BJ (cell line): Measurements from ENCODE around the gene NUP54. TPM values are rescaled to one million over a fixed set of nuclear protein-coding genes. Genes with fewer than 3 reads are reported as not detected.

Experiments used
- CTCF ChIA-PET: fragments of 350-600 bp; formaldehyde crosslinking; extraction: SDS; loops from one replicate; lab custom pipeline; 2021; ENCODE audit warnings: antibody characterized with exemption, inconsistent platforms; lab: Yijun Ruan, JAX
- POLR2A ChIA-PET: fragments of 300-600 bp; sonication (Branson Sonifier 250); formaldehyde crosslinking; extraction: SDS; loops from one replicate; lab custom pipeline; 2021; ENCODE audit warnings: antibody characterized with exemption; lab: Charles Lee
- DNase-seq: peaks from one replicate; pipeline ENCODE4 v3.0.0-alpha.2; 2011; ENCODE audit warnings: low read depth
- H3K27me3 ChIP-seq: 2 replicates; pipeline ENCODE4 v1.6.0; 2011; ENCODE audit warnings: low read length; ENCODE audit not compliant: control insufficient read depth, insufficient read depth
- H3K36me3 ChIP-seq: 2 replicates; pipeline ENCODE4 v1.5.1; 2011; ENCODE audit warnings: low read length; ENCODE audit not compliant: control insufficient read depth, insufficient read depth
- H3K4me3 ChIP-seq: 2 replicates; pipeline ENCODE4 v1.5.1; 2011; ENCODE audit warnings: low read depth, mild to moderate bottlenecking, control low read depth, low read length
- CTCF ChIP-seq: IDR thresholded peaks from 2 replicates; pipeline ENCODE4 v1.5.1; 2011; ENCODE audit warnings: low read depth, mild to moderate bottlenecking, control low read depth, inconsistent platforms, low read length, moderate library complexity; ENCODE audit not compliant: insufficient read depth
- polyA plus RNA-seq: library from polyadenylated mRNA; depleted of rRNA; stranded (reverse); fragments of >200 nt; gene quantifications from 2 replicates; pipeline ENCODE4 v1.2.3, GENCODE V29; 2011

NUP54 gene
- polyA plus RNA-seq, 1 experiment, result 19.4 TPM

DNA sequence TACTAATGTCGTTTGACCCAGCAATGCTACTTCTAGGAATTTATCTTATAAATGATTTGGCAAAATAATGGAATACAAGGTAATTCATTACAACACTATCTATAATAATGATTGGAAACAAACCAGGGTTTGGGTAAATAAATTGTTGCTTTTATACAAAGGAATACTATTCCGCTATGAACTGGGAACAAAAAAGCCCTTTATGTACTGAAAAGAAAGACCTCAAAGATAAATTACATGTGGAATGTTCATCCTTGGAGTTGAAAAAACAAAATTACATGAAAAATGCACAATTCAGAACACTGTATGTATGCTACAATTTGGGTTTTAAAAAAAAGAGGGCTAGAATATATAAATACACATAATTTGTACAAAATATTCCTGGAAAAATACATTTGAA is 5.2 kb upstream of the NUP54 start:
- no peaks in the 10 kb centered on the region for H3K36me3 ChIP-seq
- no peak for TF ChIP-seq CTCF
- ChIA-PET POLR2A (no interaction called here), CTCF (interaction anchor here (1.3 kb wide), 1 partner anchor 27 kb away, joined by 3 read pairs; no protein-coding TSS in a partner anchor)
- no peak overlapping the region for H3K4me3 ChIP-seq
- no peak for DNase-seq
- no peaks in the 10 kb centered on the region for H3K27me3 ChIP-seq

DNA sequence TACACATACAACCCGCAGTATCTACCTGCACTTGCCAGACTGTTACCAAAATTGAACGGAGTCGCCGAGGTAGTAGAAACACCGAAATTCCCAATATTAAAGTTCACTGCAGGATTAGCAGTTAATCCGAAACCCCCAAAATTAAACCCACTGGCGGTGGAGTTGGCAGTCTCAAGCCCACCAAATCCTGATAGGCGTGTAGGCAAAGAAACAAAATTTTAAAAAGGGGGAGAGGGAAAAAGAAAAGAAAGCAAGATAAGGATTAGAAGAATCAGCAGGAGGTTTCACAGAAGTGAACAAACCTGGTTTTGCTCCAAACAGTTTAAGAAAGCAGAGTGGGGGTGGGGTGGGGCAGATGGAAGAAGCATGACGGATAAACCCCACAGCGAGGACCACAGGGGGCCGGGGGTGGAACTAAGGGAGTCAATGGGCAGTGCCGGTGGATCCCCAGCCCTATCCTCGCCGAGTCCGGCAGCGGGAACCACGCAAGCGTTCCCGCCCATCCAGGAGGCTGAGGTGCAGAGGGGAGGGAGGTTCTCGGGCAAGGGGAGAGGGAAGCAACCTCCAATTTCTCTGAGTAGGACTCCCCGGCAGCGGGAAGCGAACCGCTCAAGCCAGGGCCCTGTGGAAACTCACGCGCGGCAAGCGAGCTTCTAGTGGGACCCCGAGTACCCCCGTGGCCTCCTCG is 599 bp downstream of the NUP54 start:
- ChIA-PET CTCF (interaction anchor here (1.6 kb wide), 1 partner anchor 230 kb away, joined by 3 read pairs; no protein-coding TSS in a partner anchor), POLR2A (no interaction called here)
- Histone ChIP-seq H3K4me3 (peak overlapping the region; percentile 89), H3K27me3 (no peaks in the 10 kb centered on the region), H3K36me3 (no peaks in the 10 kb centered on the region)
- TF ChIP-seq CTCF, result no peak
- DNase-seq, result peak; percentile 9

DNA sequence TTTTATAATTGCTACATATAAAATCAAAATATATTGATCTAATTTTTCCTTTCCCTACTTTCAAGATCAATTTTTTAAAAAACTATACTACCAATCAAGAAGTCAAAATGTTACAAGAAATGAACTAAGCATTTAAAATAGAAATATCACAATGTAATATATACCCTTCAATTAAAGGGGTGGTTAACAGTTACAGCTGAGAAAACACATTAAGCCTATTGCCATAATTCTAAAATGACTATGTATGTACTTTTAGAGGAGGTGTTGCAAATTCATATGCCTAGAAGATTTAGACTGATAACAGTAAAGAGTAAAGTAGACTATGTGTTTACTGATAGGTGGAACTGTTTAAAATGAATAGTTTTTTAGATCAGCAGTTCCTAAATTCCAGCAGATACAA is 3.7 kb downstream of the NUP54 start:
- Histone ChIP-seq H3K4me3 (no peak overlapping the region), H3K36me3 (peaks cover 1% of the 10 kb centered on the region; the same call in 1 of the 2 replicates), H3K27me3 (no peaks in the 10 kb centered on the region)
- POLR2A ChIA-PET, result no interaction called here
- TF ChIP-seq CTCF, result no peak
- CTCF ChIA-PET, result no interaction called here
- no peak for DNase-seq

DNA sequence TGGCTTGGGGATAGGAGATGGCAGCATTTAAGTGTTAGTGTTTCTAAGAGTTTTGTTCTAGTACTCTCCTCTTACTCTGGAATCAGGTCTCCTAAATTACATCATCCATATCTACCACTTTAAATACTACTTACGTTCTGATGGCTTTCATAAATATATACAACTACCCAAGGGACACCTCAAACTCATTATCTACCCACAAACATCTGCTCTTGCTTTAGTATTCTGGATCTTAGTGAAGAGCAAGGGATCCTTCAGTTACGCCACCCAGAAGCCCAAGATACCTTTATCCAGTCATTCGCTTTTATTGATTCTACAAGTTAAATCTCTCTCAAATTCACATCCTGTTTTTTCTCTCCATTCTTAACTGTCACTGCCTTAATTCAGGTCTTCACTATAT is 7.0 kb downstream of the NUP54 start:
- H3K4me3 ChIP-seq, result no peak overlapping the region
- ChIA-PET POLR2A (no interaction called here), CTCF (interaction anchor here (1.0 kb wide), 1 partner anchor 38 kb away, joined by 3 read pairs; no protein-coding TSS in a partner anchor)
- peaks cover 1% of the 10 kb centered on the region; the same call in 1 of the 2 replicates for H3K36me3 ChIP-seq
- TF ChIP-seq CTCF, result no peak
- no peak for DNase-seq
- H3K27me3 ChIP-seq, result no peaks in the 10 kb centered on the region

GRCh38 chr4:76127754-76128153 is 20.4 kb downstream of the NUP54 start:
- POLR2A ChIA-PET, result no interaction called here
- CTCF ChIA-PET, result interaction anchor here (0.5 kb wide), 1 partner anchor 38 kb away, joined by 4 read pairs; no protein-coding TSS in a partner anchor

More at GRCh38 chr4:76127754-76128153, 20.4 kb downstream of the NUP54 start:
- no peaks in the 10 kb centered on the region for H3K27me3 ChIP-seq
- DNase-seq, result no peak
- TF ChIP-seq CTCF, result no peak
- no peaks in the 10 kb centered on the region for H3K36me3 ChIP-seq
- H3K4me3 ChIP-seq, result no peak overlapping the region
